ENCODE results near the gene FARP1.

The FARP1 gene

DNA sequence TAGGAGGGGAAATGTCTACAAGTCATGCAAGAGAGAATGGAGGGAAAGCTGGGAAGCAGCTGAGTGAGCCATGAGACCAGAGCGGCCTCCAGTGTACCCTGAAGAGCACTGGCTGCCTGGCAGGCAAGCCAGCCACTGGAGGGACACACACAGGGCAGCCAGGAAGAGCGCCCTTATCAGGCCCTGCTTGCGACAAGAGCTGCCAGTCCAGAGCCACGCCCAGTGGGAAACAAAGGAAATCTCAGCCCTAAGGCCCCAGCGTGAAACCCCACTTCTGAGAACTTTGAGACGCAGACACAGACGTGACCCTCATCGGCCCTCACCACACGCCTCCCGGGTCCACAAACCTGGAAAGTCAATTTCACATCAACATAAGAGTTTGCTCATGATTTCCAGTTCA, 329.0 kb downstream of the FARP1 start:
- peaks cover 18% of the 10 kb centered on the region for H3K4me1 ChIP-seq
- peaks cover 14% of the 10 kb centered on the region for H3K9me3 ChIP-seq
- H3K4me2 ChIP-seq = no peak overlapping the region
- no peak overlapping the region for H3K4me3 ChIP-seq
- TF ChIP-seq Cebpa-rat (IDR thresholded peaks at IDR 0.05) = no peak
- H3K9ac ChIP-seq = no peak overlapping the region
- H4K20me1 ChIP-seq = peaks cover 87% of the 10 kb centered on the region
- H3K36me3 ChIP-seq = peaks cover 92% of the 10 kb centered on the region
- H3K27ac ChIP-seq = no peak overlapping the region
- H3K27me3 ChIP-seq = no peaks in the 10 kb centered on the region

DNA sequence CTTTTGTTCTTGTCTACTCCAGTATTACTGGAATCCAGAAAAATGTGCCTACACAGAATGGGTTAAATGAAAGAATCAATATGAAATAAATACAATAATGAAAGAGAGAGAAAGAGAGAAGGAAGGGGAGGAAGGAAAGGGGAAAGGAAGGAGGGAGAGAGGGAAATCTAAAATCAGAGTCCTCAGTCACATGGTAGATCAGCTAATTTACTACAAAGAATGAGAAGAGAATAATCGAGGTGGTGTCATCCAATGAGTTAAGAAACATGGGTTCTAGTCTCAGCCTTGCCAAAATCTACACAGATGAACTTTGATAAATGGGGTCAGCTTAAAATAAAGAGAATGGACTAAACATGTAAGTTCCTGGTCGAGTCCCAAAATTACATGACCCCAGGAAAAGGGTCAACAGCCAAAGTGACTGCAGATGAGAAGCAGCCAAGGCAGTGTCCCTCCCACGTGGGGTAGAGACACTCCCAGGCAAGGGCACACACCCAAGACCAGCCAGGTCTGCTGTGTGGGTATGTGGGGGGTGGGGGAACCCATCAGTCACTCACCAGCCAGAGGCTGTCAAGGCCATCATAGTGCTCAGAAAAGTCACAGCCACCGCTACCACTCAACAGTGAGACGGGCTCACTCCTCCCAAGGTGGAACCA, 330.4 kb downstream of the FARP1 start:
- Histone ChIP-seq H3K9ac (no peak overlapping the region), H3K27ac (no peak overlapping the region), H3K36me3 (peaks cover 79% of the 10 kb centered on the region), H3K4me3 (no peak overlapping the region), H3K9me3 (peaks cover 14% of the 10 kb centered on the region), H3K4me1 (peaks cover 24% of the 10 kb centered on the region), H3K27me3 (no peaks in the 10 kb centered on the region), H3K4me2 (no peak overlapping the region), H4K20me1 (peaks cover 87% of the 10 kb centered on the region)
- no peak for TF ChIP-seq Cebpa-rat (IDR thresholded peaks at IDR 0.05)

DNA sequence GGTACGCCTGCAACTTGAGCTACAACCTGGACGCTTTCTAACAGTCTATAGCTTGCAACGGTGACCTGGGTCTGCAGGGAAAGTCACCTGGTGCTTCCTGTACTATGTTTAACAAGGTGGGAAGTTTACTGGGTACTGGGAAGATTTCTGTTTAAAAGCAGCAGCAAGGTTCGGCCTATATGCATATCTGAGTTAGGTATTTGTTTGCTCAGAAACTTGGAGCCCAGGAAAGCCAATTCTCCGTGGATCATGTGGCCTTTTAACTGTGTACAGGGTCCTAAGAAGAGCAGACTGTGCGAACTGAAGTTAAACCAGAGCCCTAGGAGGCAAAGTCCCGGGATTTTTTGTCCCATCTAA, 330.9 kb downstream of the FARP1 start:
- no peak overlapping the region for H3K9ac ChIP-seq
- no peak overlapping the region for H3K27ac ChIP-seq
- H3K4me1 ChIP-seq = peaks cover 29% of the 10 kb centered on the region
- H3K4me3 ChIP-seq = no peak overlapping the region
- peaks cover 14% of the 10 kb centered on the region for H3K9me3 ChIP-seq
- no peak for TF ChIP-seq Cebpa-rat (IDR thresholded peaks at IDR 0.05)
- no peaks in the 10 kb centered on the region for H3K27me3 ChIP-seq
- H3K36me3 ChIP-seq = peaks cover 74% of the 10 kb centered on the region
- no peak overlapping the region for H3K4me2 ChIP-seq
- peaks cover 87% of the 10 kb centered on the region for H4K20me1 ChIP-seq

DNA sequence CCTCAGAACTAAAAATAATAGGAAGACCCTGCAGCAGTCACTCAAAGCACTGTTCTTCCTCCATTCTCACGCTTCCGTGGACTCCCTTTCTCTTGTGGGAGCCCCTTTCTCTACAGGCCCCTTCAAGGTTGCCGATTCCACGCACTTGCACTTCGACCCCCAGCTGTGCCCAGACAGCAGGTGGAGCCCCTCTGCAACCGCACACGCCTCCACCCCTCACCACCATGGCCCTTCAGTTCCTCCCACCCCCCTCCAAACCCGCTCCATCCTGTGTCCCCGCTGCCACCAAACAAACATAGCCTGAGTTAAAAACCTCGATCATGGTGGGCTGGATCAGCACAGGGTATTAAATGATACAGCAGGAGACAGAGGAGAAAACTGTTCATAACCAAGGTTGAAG, 331.4 kb downstream of the FARP1 start:
- Histone ChIP-seq H3K36me3 (peaks cover 68% of the 10 kb centered on the region), H3K4me1 (peaks cover 32% of the 10 kb centered on the region), H4K20me1 (peaks cover 87% of the 10 kb centered on the region)

DNA sequence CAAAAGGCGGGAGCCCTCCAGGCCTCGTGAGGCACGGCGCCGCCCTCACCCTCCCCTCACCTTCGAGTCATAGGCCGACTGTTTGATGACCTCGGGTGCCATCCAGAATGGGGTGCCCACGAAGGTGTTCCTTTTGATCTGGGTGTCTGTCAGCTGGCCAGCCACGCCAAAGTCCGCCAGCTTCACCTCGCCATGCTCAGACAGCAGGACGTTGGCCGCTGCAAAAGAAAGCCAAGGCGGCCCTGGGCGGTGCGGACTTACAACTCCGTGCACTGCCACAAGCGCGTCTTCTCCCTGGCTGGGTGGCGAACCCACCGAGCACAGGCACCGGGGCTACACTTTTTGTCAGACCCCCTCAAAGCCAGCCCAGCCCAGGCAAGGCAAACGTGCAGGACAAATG, 331.9 kb downstream of the FARP1 start:
- H3K27ac ChIP-seq = no peak overlapping the region
- TF ChIP-seq Cebpa-rat (IDR thresholded peaks at IDR 0.05) = no peak
- H3K27me3 ChIP-seq = no peaks in the 10 kb centered on the region
- no peak overlapping the region for H3K4me2 ChIP-seq
- peaks cover 64% of the 10 kb centered on the region for H3K36me3 ChIP-seq
- peaks cover 14% of the 10 kb centered on the region for H3K9me3 ChIP-seq
- no peak overlapping the region for H3K9ac ChIP-seq
- peaks cover 87% of the 10 kb centered on the region for H4K20me1 ChIP-seq
- H3K4me3 ChIP-seq = no peak overlapping the region
- peaks cover 32% of the 10 kb centered on the region for H3K4me1 ChIP-seq

More for the DNA sequence above, 331.4 kb downstream of the FARP1 start:
- no peak overlapping the region for H3K4me3 ChIP-seq
- no peaks in the 10 kb centered on the region for H3K27me3 ChIP-seq
- peaks cover 14% of the 10 kb centered on the region for H3K9me3 ChIP-seq
- H3K4me2 ChIP-seq = no peak overlapping the region
- H3K27ac ChIP-seq = no peak overlapping the region
- no peak for TF ChIP-seq Cebpa-rat (IDR thresholded peaks at IDR 0.05)
- no peak overlapping the region for H3K9ac ChIP-seq

DNA sequence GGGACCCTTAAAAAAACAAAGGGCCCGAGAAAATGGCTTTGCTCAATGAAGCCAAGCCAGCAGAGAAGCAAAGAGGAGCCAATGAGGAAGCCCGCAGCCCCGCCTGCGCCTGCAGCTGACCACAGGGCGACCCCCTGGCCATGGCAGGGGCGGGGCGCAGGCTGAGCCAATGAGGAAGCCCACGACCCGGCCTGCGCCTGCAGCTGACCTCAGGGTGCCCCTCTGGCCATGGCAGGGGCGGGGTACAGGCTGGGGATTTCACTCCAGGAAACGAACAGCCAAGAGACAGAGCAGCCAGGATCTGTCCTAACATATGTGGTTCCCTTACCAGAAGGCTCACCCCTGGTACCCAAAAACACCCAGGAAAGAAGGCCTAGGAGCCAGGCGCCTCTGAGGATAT, 332.6 kb downstream of the FARP1 start:
- H3K27me3 ChIP-seq = no peaks in the 10 kb centered on the region
- no peak overlapping the region for H3K4me2 ChIP-seq
- H4K20me1 ChIP-seq = peaks cover 87% of the 10 kb centered on the region
- peaks cover 32% of the 10 kb centered on the region for H3K4me1 ChIP-seq
- no peak overlapping the region for H3K27ac ChIP-seq
- H3K9ac ChIP-seq = no peak overlapping the region
- TF ChIP-seq Cebpa-rat (IDR thresholded peaks at IDR 0.05) = no peak
- no peak overlapping the region for H3K4me3 ChIP-seq
- peaks cover 14% of the 10 kb centered on the region for H3K9me3 ChIP-seq
- peaks cover 56% of the 10 kb centered on the region for H3K36me3 ChIP-seq

DNA sequence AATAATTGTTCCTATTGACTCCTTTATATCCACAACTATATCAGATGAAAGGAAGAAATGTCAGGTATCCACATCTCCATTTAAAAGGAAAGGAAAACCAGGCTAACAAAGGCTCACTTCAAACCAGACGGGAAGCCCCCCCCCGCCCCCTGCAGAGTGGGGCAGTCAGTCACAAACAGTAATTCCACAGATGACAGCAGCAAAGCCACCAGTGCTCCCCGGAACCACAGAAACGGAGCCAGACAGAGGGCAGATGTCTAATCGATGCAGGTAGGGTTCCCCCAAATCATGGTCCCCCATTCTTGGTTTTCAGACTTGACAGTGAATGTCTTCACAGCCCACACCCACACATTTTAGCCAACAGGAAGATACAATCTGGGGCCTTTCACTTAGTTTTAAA, 333.2 kb downstream of the FARP1 start:
- H3K4me1 ChIP-seq = peaks cover 32% of the 10 kb centered on the region
- 0 out of 2 replicates have a peak overlapping the region, but pooled peaks have one; percentile 20 for H3K27ac ChIP-seq
- H4K20me1 ChIP-seq = peaks cover 87% of the 10 kb centered on the region
- TF ChIP-seq Cebpa-rat (IDR thresholded peaks at IDR 0.05) = no peak
- no peak overlapping the region for H3K4me3 ChIP-seq
- H3K9ac ChIP-seq = no peak overlapping the region
- H3K36me3 ChIP-seq = peaks cover 56% of the 10 kb centered on the region
- peaks cover 14% of the 10 kb centered on the region for H3K9me3 ChIP-seq
- H3K4me2 ChIP-seq = peak overlapping the region; percentile 81
- no peaks in the 10 kb centered on the region for H3K27me3 ChIP-seq

DNA sequence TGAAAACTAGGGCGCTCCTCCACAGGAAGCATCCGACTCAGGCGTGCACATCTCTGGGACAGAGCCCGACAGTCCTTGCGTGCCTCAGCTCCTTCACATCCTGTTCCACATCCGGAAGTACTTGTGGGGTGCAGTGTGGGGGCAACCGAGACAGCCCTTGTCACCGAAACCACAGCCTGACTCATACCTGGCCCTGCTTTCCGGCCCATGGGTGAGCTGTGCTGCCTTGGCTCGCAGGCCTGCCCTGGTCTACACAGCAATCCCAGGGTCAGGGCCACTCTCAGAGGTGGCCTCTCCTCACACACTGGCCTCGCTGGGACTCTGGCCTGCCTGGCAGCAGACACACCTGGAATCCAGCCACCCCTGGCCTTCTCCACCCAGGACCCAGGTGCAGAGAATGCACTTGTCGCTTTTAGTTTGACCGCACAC, 333.7 kb downstream of the FARP1 start:
- H3K4me3 ChIP-seq = no peak overlapping the region
- H3K27ac ChIP-seq = peak overlapping the region; percentile 20; the same call in 1 of the 2 replicates

DNA sequence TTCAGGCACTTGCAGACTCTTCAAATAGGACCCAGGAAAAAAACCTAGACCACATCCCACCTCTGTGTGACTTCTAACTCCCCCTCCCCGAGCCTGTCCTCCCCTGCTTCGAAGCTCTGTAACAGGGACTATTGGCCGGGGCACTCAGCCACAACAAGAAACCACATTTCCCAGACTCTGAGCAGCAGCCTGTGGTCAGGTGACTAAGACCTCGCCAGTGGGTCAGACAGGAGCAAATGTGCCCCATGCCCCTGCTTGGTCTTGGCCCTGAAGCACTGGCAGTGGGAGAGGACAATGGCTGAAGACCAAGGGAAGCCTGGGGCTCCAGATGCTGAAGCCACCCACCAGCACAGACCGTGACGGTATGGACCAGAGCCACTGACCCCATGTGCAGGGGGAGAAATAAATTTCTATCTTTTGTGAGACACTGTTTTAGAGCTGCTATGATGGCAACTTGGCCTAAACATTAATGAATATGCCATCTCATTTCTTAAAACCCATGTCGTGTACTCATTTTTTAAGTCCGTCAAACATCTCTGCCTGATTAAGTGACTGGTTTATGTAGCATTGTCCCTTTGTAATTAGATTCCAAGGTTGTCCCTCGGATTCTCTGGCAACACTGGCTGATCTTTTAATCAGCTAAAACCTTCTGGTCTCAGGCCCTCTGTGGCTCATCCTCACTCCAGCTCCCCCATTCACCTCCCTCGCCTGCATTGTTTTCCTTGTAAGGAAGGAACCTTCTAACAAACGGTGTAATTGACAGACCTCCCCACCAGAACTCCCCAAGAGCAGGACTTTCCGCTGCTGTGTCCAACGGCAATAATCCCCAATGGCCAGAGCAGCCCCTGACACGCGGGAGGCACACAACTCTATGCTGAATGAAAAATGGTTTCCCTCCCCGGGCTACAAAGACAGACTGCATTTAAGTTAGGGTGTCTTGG, 335.6 kb downstream of the FARP1 start:
- peaks cover 12% of the 10 kb centered on the region for H3K9me3 ChIP-seq
- no peak overlapping the region for H3K27ac ChIP-seq
- H3K36me3 ChIP-seq = peaks cover 39% of the 10 kb centered on the region
- H3K27me3 ChIP-seq = no peaks in the 10 kb centered on the region
- no peak overlapping the region for H3K4me3 ChIP-seq
- H3K4me1 ChIP-seq = peaks cover 46% of the 10 kb centered on the region
- H4K20me1 ChIP-seq = peaks cover 97% of the 10 kb centered on the region
- H3K9ac ChIP-seq = no peak overlapping the region
- no peak for TF ChIP-seq Cebpa-rat (IDR thresholded peaks at IDR 0.05)
- H3K4me2 ChIP-seq = peak overlapping the region; percentile 58

More for the DNA sequence above, 333.7 kb downstream of the FARP1 start:
- TF ChIP-seq Cebpa-rat (IDR thresholded peaks at IDR 0.05) = no peak
- Histone ChIP-seq H3K9ac (no peak overlapping the region), H4K20me1 (peaks cover 87% of the 10 kb centered on the region), H3K9me3 (peaks cover 14% of the 10 kb centered on the region), H3K4me1 (peaks cover 32% of the 10 kb centered on the region), H3K4me2 (peak overlapping the region; percentile 81), H3K27me3 (no peaks in the 10 kb centered on the region), H3K36me3 (peaks cover 56% of the 10 kb centered on the region)

DNA sequence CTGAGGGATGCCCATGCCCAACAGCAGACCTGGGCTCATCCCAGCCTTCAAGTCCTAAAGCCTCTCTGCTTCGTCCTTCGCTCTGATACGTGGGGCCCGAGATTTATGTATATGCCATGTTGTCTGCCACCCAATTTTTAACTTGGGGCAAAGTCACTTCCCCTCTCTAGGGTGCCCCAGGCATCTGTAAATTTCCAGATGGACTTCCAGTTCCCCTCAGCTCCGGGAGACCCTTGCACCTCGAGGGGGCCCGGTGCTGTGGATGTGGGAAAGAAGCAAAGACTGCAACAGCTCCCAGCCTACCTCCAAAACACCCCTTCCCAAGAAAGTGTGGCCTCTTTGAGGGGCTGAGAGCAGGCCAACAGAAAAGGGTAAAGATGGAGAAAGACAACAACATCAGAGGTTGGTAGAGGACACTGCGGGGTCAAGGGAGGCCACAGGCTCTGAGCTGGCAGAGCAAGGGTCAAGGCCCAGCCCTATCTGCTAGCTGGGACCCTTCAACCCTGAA, 336.7 kb downstream of the FARP1 start:
- Histone ChIP-seq H3K9me3 (peaks cover 1% of the 10 kb centered on the region; the same call in 1 of the 2 replicates), H3K4me3 (no peak overlapping the region), H3K27me3 (no peaks in the 10 kb centered on the region), H3K27ac (no peak overlapping the region), H3K4me2 (no peak overlapping the region), H3K4me1 (peaks cover 57% of the 10 kb centered on the region), H3K9ac (no peak overlapping the region), H3K36me3 (peaks cover 28% of the 10 kb centered on the region), H4K20me1 (peaks cover 99% of the 10 kb centered on the region)
- no peak for TF ChIP-seq Cebpa-rat (IDR thresholded peaks at IDR 0.05)
